OCI-M1 (cell line): ENCODE data around the gene CCDC154.
A peak's percentile ranks its signal among the peaks of the same experiment; 100 is the strongest.

Experiments
- DNase-seq: peaks from one replicate; lab custom pipeline; 2025; lab: John Stamatoyannopoulos, UW

Gene CCDC154

DNA sequence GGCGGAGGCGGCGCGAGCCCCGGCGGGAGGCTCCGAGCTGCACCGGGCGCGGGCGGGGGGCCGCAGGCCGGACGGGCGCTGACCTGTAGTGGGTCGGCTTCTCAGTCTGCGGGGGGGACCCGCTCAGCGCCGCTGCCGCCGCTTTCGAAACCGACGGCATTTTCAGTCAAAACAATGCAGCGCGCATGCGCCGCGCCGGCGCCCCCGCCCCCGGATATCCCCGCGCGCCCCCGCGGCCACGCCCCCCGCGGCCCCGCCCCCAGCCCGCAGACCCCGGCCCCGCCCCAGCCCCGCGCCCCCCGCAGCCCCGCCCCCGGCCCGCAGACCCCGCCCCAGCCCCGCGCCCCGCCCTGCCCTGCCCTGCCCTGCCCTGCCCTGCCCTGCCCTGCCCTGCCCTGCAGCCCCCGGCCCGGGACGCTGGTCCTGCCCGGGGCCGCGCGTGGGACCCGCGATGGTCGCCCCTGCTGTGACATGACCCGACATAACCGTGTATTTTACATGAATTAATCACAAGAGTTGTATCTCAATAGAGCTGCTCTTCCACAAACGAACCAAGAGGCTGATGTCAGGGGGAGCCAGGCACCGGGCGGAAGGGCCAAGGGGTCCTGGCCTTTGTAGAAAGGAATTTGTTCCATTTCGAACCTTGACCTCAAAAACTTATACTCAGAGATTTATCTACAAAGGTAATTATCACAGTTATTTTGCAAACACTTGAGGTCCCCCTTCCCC lies 29.7 kb downstream of the CCDC154 start, which contains the start of gene UNKL:
TSS of gene UNKL (minus strand) at position 173 of the 729 bp plus-strand sequence. CDS start at position 160, 13 bp downstream.
- DNase-seq: peak; percentile 69

GRCh38 chr16:1413684-1414531 lies 30.4 kb downstream of the CCDC154 start:
- DNase-seq: peak; percentile 79

DNA sequence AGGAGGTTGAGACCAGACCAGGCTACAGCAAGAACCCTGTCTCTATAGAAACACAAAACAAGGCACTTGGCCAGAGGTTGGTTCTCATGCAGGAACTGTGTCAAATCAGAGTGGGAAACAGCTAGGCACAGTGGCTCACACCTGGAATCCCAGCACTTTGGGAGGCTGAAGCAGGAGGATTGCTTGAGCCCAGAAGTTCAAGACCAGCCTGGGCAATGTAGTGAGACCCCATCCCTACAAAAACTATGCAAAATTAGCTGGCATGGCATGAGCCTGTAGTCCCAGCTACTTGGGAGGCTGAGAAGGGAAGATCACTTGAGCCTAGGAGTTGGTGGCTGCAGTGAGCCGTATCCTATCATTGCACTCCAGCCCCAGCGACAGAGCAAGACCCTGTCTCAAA lies 31.5 kb downstream of the CCDC154 start:
- DNase-seq: no peak

DNA sequence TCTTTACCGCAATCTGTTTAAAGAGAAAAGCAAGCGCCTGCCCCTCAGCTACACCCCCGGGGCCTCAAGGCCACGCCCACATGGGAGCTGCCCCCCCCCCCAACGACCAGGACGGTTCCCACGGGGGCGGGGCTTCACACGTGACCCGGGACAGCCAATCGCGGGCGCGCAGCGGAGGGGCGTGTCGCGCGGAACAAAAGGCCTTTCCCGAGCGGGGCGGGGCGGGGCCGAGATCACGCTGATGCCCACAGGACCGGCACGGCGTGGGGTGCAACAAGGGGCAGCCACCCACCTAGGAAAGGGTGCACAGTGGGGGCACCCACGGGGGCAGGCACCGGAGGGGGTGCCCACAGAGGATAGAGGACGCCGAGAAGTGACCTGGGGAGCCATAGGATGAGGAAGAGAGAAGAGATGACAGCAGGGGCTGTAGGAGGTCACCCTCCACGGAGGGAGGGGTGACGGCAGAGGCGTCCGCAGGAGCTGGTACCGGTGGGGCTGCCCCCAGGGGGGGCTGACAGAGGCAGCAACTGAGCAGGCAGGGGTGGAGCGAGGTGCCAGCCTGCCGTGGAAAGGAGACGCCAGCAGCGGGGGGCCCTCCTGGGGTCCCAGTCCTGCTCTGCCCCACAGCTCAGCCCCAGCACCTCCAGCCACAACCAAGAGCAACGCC lies 36.1 kb downstream of the CCDC154 start:
- peak; percentile 93 for DNase-seq

- no peak for DNase-seq
Observed at GRCh38 chr16:1407753-1408152, 36.6 kb downstream of the CCDC154 start.

GRCh38 chr16:1403733-1404132 lies 40.6 kb downstream of the CCDC154 start:
- no peak for DNase-seq

- DNase-seq: no peak
Observed at GRCh38 chr16:1403036-1403435, 41.3 kb downstream of the CCDC154 start.

- no peak for DNase-seq
Observed at GRCh38 chr16:1401758-1402154, 42.6 kb downstream of the CCDC154 start.

- no peak for DNase-seq
Observed at GRCh38 chr16:1401061-1401757, 43.1 kb downstream of the CCDC154 start.

- DNase-seq: no peak
Observed at GRCh38 chr16:1398826-1399581, 45.4 kb downstream of the CCDC154 start.

DNA sequence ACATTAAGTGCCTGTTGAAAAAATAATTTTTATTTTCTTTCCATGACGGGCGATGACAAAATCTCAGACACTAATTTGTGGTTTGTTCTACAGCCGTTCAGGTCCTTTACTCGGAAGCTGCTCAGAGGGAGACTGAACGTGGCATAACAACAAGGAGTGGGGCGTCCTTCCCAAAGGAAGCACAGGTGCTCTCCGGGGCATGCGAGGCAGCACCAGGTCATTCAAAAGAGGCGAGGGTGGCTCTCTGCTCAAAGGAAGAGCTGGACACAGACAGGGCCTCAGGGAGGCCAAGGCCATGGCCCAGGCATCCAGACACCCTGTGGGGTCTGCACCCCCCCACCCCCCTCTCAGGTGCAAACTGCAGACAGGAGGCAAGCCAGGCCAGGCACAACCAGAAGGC lies 46.0 kb downstream of the CCDC154 start:
- DNase-seq: no peak

GRCh38 chr16:1397779-1398178 lies 46.6 kb downstream of the CCDC154 start:
- DNase-seq: no peak

- no peak for DNase-seq
Observed at GRCh38 chr16:1395444-1396031, 48.8 kb downstream of the CCDC154 start.

GRCh38 chr16:1394367-1394951 lies 49.9 kb downstream of the CCDC154 start:
- DNase-seq: no peak

GRCh38 chr16:1393613-1394176 lies 50.7 kb downstream of the CCDC154 start:
- DNase-seq: no peak

DNA sequence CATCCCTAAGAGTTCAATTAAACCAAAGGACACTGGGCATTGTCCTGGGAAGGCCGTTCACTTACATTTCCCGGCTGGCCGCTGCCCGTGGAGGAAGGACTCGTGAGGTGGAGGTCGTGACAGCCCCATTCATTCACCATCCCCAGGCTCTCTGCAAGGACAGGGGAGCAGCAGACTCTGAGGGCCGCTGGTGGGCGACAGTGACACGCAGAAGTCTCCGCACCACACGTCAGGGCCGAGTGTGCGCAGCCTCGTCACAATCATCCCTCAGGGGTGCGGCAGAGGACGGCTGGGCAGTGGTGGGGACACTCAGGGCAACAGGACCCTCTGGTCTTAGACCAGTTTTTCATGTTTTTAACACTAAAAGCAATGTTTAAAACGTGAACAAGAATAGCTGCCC lies 51.5 kb downstream of the CCDC154 start:
- DNase-seq: no peak

- DNase-seq: no peak
Observed at GRCh38 chr16:1390239-1390779, 54.0 kb downstream of the CCDC154 start.

- no peak for DNase-seq
Observed at GRCh38 chr16:1389762-1390161, 54.6 kb downstream of the CCDC154 start.

DNA sequence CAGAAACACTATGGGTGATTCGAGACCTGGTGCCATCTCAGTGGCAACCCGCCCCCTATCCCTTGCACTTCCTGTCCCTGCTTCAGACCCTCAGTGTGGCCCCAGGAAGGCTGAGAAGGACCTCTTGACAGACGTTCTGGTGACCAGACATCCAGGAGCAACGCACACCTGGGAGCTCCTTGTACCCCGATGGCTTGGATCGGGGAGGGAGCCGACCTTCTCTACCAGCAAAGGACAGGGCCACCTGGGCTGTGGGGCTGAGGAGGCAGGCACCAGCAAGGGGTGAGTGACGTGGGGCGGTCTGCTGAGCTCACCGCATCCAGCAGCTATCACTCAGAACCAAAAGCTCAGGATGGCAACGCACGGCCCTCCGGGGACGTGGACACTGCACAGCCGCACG lies 57.0 kb downstream of the CCDC154 start:
- DNase-seq: no peak

DNA sequence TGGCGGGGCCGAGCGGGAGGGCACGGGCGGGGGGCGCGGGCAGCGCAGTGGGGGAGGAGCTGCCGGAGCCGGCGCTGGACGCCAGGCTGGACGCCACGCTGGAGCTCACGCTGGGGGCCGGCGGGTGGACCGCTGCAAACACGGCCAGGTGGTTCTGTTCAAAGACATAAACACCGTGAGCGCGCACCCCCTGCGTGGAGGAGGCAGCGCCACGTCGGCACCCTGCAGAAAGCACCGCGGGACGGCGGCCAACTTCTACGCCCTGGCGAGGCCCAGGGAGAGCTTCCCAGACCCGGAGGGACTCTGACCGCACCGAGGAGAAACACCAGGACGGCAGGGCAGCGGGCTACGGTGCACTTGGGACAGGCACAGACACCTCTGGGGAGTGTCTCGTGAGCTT lies 59.1 kb downstream of the CCDC154 start:
- DNase-seq: no peak
